Gastrocnemius medialis (tissue), 4 donors: ENCODE measurements around the gene SEC23B.

Source experiments
- POLR2A ChIP-seq, 2 donors: fragments of 450-650 bp; IDR thresholded peaks; one replicate each; pipeline ENCODE4 v1.6.1; 2017; ENCODE audit warnings: antibody characterized with exemption in 2 of 2, mild to moderate bottlenecking in 2 of 2, moderate library complexity in 2 of 2
- TF ChIP-seq, protein P1 (sequence below), 5 experiments: fragments of 450-650 bp in 3 of 5; fragments of 200-600 bp in 2 of 5; sonication (generic) in 2 of 5; IDR thresholded peaks in 4 of 5; conservative IDR thresholded peaks in 1 of 5; 1 replicate in 4 of 5; 2 replicates in 1 of 5; pipeline ENCODE4 v1.5.1; 2016 to 2019; ENCODE audit warnings: antibody characterized with exemption in 5 of 5, mild to moderate bottlenecking in 3 of 5, moderate library complexity in 3 of 5

DNA sequence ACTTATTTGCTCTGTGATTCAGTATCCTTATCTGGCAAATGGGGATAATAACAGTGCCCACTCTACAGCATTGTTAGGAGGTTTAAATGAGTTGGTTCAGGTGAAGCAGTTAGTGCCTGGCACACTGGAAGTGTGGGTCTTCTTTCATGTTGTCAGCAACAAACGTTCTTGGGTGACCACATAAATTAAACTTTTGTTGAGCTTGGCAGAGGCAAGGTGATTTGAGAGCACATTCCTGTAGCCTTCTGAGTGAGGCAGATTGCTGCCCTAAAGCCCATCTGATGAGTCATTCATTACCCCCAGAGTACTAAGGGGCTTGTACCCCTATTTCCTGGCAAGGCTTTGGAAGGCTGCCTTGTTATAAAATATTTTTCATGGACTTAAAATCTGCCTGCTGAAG, 25.8 kb downstream of the SEC23B start:
- TF ChIP-seq POLR2A (IDR thresholded peaks at IDR 0.05): no peak
- TF ChIP-seq, protein P1, sequence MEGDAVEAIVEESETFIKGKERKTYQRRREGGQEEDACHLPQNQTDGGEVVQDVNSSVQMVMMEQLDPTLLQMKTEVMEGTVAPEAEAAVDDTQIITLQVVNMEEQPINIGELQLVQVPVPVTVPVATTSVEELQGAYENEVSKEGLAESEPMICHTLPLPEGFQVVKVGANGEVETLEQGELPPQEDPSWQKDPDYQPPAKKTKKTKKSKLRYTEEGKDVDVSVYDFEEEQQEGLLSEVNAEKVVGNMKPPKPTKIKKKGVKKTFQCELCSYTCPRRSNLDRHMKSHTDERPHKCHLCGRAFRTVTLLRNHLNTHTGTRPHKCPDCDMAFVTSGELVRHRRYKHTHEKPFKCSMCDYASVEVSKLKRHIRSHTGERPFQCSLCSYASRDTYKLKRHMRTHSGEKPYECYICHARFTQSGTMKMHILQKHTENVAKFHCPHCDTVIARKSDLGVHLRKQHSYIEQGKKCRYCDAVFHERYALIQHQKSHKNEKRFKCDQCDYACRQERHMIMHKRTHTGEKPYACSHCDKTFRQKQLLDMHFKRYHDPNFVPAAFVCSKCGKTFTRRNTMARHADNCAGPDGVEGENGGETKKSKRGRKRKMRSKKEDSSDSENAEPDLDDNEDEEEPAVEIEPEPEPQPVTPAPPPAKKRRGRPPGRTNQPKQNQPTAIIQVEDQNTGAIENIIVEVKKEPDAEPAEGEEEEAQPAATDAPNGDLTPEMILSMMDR (IDR thresholded peaks at IDR 0.05 in 4 of 5, conservative IDR thresholded peaks at IDR 0.05 in 1 of 5): no peak
